ENCODE data around the gene KCNJ16. TPM values are rescaled to one million over a fixed set of nuclear protein-coding genes. Genes with fewer than 3 reads are reported as not detected.
A peak's percentile ranks its signal among the peaks of the same experiment; 100 is the strongest.

Gene KCNJ16
- polyA plus RNA-seq, 4 donors, result 0.07 to 11.0 (median 0.52) TPM

DNA sequence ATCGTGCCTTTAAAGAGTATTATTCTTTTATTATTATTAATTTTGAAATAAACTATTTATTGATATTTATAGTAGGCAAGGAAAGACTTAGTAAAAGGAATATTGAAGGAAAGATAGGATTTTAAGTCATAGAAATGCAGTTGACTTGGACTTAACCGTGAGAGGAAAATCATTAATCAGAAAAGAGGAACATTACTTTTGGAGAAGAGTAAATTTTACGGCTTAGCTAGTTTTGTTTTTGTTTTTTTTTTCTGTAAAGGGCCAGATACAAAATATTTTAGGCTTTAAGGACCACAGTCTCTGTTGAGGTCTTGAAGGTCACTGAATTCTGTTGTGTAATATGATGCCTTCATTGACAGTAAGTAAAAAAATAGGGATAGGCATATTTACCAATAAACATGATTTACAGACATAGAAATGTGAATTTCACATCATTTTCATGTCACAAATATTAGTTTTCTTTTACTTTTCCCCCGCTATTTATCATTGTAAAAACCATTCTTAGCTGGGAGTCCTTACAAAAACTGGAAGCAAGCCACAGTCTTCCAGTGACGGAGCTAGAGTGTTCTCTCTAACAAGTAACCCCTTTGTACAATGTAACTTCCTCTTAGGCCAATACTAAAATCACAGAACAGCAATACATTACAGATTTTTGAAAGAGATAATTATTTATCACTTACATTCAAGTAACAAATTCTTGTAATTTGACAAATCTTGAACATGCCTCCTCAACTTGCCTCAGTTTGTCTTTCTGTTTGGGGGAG, 2.3 kb upstream of the KCNJ16 start:
- H3K27ac ChIP-seq (ENCODE audit: low read depth in 1 of 3, low read length in 2 of 3), result no peak overlapping the region
- H3K9me3 ChIP-seq (ENCODE audit: control insufficient read depth in 2 of 2, insufficient read depth in 1 of 2, low read depth in 1 of 2, low read length in 1 of 2), result no peaks in the 10 kb centered on the region
- no peaks in the 10 kb centered on the region for H3K36me3 ChIP-seq (ENCODE audit: control insufficient read depth in 3 of 3, insufficient read depth in 2 of 3, low read depth in 1 of 3, low read length in 3 of 3)
- H3K4me3 ChIP-seq (ENCODE audit: low read depth in 1 of 3, low read length in 3 of 3), result no peak overlapping the region
- WGBS, 3 donors, result 63 to 84% (median 72%) methylated on average over 5 of the region's 5 CpGs
- FAIRE-seq (no peak), DNase-seq (no peak)
- H3K27me3 ChIP-seq (ENCODE audit: control insufficient read depth in 3 of 3, insufficient read depth in 3 of 3, low read length in 3 of 3), result no peaks in the 10 kb centered on the region
- H3K4me1 ChIP-seq (ENCODE audit: control insufficient read depth in 3 of 3, insufficient read depth in 2 of 3, low read depth in 1 of 3, low read length in 2 of 3), result peaks cover 0 to 15% (median 2%) of the 10 kb centered on the region in 3 donors

DNA sequence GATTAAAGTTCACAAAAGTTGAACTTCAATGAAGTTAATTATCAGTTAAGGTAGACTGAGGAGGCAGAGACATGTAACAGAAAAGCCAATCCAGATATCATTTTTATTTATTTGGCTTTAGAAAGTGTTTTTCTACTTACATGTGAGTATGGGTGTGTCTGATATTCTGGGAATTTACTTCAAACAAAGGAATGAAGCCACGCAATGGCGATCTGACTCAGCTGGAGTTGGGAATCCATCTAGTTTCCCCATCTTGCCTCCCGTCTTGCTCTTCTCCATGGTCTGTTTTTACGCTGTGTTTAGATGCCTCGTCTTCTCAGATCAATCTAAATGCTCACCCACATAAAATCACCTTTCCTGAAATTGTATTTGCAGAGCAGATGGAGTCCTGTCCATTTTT, 1.7 kb upstream of the KCNJ16 start:
- Histone ChIP-seq H3K9me3 (ENCODE audit: control insufficient read depth in 2 of 2, insufficient read depth in 1 of 2, low read depth in 1 of 2, low read length in 1 of 2) (no peaks in the 10 kb centered on the region), H3K36me3 (ENCODE audit: control insufficient read depth in 3 of 3, insufficient read depth in 2 of 3, low read depth in 1 of 3, low read length in 3 of 3) (no peaks in the 10 kb centered on the region), H3K4me1 (ENCODE audit: control insufficient read depth in 3 of 3, insufficient read depth in 2 of 3, low read depth in 1 of 3, low read length in 2 of 3) (peaks cover 0 to 15% (median 2%) of the 10 kb centered on the region in 3 donors), H3K27ac (ENCODE audit: low read depth in 1 of 3, low read length in 2 of 3) (no peak overlapping the region), H3K4me3 (ENCODE audit: low read depth in 1 of 3, low read length in 3 of 3) (no peak overlapping the region), H3K27me3 (ENCODE audit: control insufficient read depth in 3 of 3, insufficient read depth in 3 of 3, low read length in 3 of 3) (no peaks in the 10 kb centered on the region)
- DNase-seq (no peak), FAIRE-seq (no peak)
- 88 to 94% (median 92%) methylated on average over 5 of the region's 5 CpGs for WGBS, 3 donors

DNA sequence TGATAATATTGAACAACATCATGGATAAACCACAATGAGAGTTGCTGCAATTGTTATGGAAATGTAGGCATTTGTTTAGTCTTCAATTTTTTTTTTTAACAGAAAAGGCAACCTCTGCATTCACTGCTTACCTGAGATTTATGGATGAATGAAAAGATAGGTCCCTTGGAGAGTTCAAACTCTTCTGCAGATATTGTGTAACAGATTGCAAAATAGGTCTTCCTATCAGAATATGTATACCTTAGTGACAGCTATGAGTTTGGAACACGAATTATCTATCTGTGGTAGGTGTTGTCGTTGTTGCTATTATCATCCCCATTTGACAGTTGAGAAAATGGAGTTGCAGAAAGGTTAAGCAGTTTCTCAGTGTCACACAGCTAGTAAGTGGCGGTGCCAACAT, 1.2 kb upstream of the KCNJ16 start:
- H3K36me3 ChIP-seq (ENCODE audit: control insufficient read depth in 3 of 3, insufficient read depth in 2 of 3, low read depth in 1 of 3, low read length in 3 of 3), result no peaks in the 10 kb centered on the region
- H3K27ac ChIP-seq (ENCODE audit: low read depth in 1 of 3, low read length in 2 of 3), result peak overlapping the region in 1 of 3 donors; percentile 65
- peaks cover 0 to 15% (median 2%) of the 10 kb centered on the region in 3 donors for H3K4me1 ChIP-seq (ENCODE audit: control insufficient read depth in 3 of 3, insufficient read depth in 2 of 3, low read depth in 1 of 3, low read length in 2 of 3)
- DNase-seq (peak in 1 of 2 donors; percentile 46), FAIRE-seq (no peak)
- H3K4me3 ChIP-seq (ENCODE audit: low read depth in 1 of 3, low read length in 3 of 3), result no peak overlapping the region
- H3K27me3 ChIP-seq (ENCODE audit: control insufficient read depth in 3 of 3, insufficient read depth in 3 of 3, low read length in 3 of 3), result no peaks in the 10 kb centered on the region
- WGBS, 3 donors, result 71 to 80% (median 72%) methylated on average over 3 of the region's 3 CpGs
- no peaks in the 10 kb centered on the region for H3K9me3 ChIP-seq (ENCODE audit: control insufficient read depth in 2 of 2, insufficient read depth in 1 of 2, low read depth in 1 of 2, low read length in 1 of 2)

DNA sequence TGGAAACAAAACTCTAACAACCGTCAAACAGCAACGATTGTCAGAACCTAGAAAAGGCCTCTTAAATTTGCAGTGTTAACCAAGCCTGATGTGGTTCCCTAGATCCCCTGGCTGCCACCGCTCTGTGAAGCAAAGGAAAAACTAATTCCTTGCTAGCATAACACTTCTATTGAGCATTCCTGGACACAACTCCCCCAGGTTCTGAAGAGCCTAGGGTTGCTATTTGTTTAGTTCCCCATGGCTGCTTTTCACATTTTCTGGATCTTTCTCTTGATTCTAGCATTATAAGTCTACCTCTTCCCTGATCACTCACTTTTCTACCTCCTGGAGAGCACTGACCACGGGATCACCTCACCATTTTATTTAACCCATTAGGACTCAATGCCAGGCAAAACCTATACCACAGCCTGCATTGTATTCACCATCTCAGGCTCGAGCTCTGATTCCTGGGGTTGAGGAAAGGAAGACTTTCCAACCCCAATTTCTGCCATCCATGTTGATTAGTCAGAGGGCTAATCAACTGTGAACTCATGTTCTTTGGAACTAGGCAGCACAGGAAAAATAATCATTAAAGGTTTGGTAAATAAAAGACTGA, 692 bp upstream of the KCNJ16 start:
- Histone ChIP-seq H3K36me3 (ENCODE audit: control insufficient read depth in 3 of 3, insufficient read depth in 2 of 3, low read depth in 1 of 3, low read length in 3 of 3) (no peaks in the 10 kb centered on the region), H3K4me1 (ENCODE audit: control insufficient read depth in 3 of 3, insufficient read depth in 2 of 3, low read depth in 1 of 3, low read length in 2 of 3) (peaks cover 0 to 15% (median 2%) of the 10 kb centered on the region in 3 donors), H3K27ac (ENCODE audit: low read depth in 1 of 3, low read length in 2 of 3) (peak overlapping the region in 1 of 3 donors; percentile 65), H3K4me3 (ENCODE audit: low read depth in 1 of 3, low read length in 3 of 3) (no peak overlapping the region), H3K27me3 (ENCODE audit: control insufficient read depth in 3 of 3, insufficient read depth in 3 of 3, low read length in 3 of 3) (no peaks in the 10 kb centered on the region), H3K9me3 (ENCODE audit: control insufficient read depth in 2 of 2, insufficient read depth in 1 of 2, low read depth in 1 of 2, low read length in 1 of 2) (no peaks in the 10 kb centered on the region)
- 67 to 73% (median 71%) methylated on average over 5 of the region's 5 CpGs for WGBS, 3 donors
- no peak for FAIRE-seq
- DNase-seq, result peak in 1 of 2 donors; percentile 14

DNA sequence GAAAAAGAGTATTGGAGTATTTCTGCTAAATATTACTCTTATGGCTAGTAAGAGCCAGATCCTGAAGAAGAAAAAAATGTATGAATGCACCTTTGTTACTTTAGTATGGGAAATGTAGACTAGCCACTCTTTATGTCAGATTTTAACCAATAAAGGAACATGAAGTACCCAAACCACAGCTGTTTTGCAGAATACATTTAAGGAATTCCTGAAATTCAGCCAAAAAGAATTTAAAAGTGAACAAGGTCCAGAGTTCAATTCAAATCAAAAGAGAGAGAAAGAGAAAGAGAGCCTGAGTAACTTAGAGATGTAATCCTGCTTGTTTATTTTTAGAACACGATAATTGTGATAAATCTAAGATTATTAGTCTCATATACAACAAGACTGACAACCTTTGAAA, 1.2 kb downstream of the KCNJ16 start:
- 11 to 30% (median 25%) methylated on average over 1 of the region's 1 CpG for WGBS, 3 donors
- Histone ChIP-seq H3K9me3 (ENCODE audit: control insufficient read depth in 2 of 2, insufficient read depth in 1 of 2, low read depth in 1 of 2, low read length in 1 of 2) (no peaks in the 10 kb centered on the region), H3K27me3 (ENCODE audit: control insufficient read depth in 3 of 3, insufficient read depth in 3 of 3, low read length in 3 of 3) (no peaks in the 10 kb centered on the region), H3K36me3 (ENCODE audit: control insufficient read depth in 3 of 3, insufficient read depth in 2 of 3, low read depth in 1 of 3, low read length in 3 of 3) (no peaks in the 10 kb centered on the region), H3K4me1 (ENCODE audit: control insufficient read depth in 3 of 3, insufficient read depth in 2 of 3, low read depth in 1 of 3, low read length in 2 of 3) (peaks cover 0 to 15% (median 2%) of the 10 kb centered on the region in 3 donors), H3K27ac (ENCODE audit: low read depth in 1 of 3, low read length in 2 of 3) (no peak overlapping the region), H3K4me3 (ENCODE audit: low read depth in 1 of 3, low read length in 3 of 3) (no peak overlapping the region)
- DNase-seq, result no peak
- no peak for FAIRE-seq

DNA sequence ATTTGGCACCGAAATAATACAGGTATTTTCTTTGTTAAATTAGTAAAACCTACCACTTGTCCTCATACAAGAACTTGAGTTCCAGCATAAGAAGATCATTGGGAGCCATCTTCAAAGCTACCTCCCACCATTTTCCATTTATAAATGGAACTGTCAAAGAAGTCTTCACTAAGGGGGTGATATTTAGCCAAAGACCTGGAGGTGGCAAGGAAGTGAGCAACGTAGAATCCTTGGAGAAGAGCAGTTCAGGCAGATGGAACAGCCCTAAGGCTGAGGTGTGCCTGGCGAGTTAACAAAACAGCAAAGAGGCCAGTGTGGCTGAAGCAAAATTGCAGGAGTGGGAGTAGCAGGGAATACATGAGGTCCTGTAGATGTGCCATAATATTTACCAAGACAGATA, 1.8 kb downstream of the KCNJ16 start:
- peaks cover 0 to 15% (median 2%) of the 10 kb centered on the region in 3 donors for H3K4me1 ChIP-seq (ENCODE audit: control insufficient read depth in 3 of 3, insufficient read depth in 2 of 3, low read depth in 1 of 3, low read length in 2 of 3)
- 57 to 72% (median 63%) methylated on average over 3 of the region's 3 CpGs for WGBS, 3 donors
- no peaks in the 10 kb centered on the region for H3K27me3 ChIP-seq (ENCODE audit: control insufficient read depth in 3 of 3, insufficient read depth in 3 of 3, low read length in 3 of 3)
- DNase-seq, result no peak
- H3K4me3 ChIP-seq (ENCODE audit: low read depth in 1 of 3, low read length in 3 of 3), result no peak overlapping the region
- H3K27ac ChIP-seq (ENCODE audit: low read depth in 1 of 3, low read length in 2 of 3), result no peak overlapping the region
- FAIRE-seq, result no peak
- H3K9me3 ChIP-seq (ENCODE audit: control insufficient read depth in 2 of 2, insufficient read depth in 1 of 2, low read depth in 1 of 2, low read length in 1 of 2), result no peaks in the 10 kb centered on the region
- H3K36me3 ChIP-seq (ENCODE audit: control insufficient read depth in 3 of 3, insufficient read depth in 2 of 3, low read depth in 1 of 3, low read length in 3 of 3), result no peaks in the 10 kb centered on the region

DNA sequence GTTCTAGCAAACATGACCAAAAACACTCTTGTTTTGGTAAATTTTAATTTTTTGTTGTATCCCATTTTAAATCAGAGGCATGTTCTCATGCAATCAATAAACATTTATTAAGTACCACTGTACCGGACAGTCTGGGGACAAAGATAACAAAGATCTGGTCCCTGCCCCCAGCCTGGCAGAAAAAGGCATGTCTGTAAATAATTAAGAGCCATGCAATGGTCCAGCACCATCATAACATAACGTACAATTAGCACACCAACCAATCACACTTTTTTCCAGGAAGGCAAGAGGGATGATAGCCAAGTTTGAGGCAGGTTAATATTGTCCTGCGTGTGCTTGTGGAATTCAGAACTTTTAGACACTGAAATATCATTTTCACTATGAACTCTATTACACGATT, 3.5 kb downstream of the KCNJ16 start:
- FAIRE-seq (no peak), DNase-seq (no peak)
- Histone ChIP-seq H3K36me3 (ENCODE audit: control insufficient read depth in 3 of 3, insufficient read depth in 2 of 3, low read depth in 1 of 3, low read length in 3 of 3) (no peaks in the 10 kb centered on the region), H3K27ac (ENCODE audit: low read depth in 1 of 3, low read length in 2 of 3) (no peak overlapping the region), H3K4me3 (ENCODE audit: low read depth in 1 of 3, low read length in 3 of 3) (no peak overlapping the region), H3K27me3 (ENCODE audit: control insufficient read depth in 3 of 3, insufficient read depth in 3 of 3, low read length in 3 of 3) (no peaks in the 10 kb centered on the region), H3K9me3 (ENCODE audit: control insufficient read depth in 2 of 2, insufficient read depth in 1 of 2, low read depth in 1 of 2, low read length in 1 of 2) (no peaks in the 10 kb centered on the region), H3K4me1 (ENCODE audit: control insufficient read depth in 3 of 3, insufficient read depth in 2 of 3, low read depth in 1 of 3, low read length in 2 of 3) (peaks cover 0 to 15% (median 2%) of the 10 kb centered on the region in 3 donors)
- 25 to 56% (median 31%) methylated on average over 4 of the region's 4 CpGs for WGBS, 3 donors

DNA sequence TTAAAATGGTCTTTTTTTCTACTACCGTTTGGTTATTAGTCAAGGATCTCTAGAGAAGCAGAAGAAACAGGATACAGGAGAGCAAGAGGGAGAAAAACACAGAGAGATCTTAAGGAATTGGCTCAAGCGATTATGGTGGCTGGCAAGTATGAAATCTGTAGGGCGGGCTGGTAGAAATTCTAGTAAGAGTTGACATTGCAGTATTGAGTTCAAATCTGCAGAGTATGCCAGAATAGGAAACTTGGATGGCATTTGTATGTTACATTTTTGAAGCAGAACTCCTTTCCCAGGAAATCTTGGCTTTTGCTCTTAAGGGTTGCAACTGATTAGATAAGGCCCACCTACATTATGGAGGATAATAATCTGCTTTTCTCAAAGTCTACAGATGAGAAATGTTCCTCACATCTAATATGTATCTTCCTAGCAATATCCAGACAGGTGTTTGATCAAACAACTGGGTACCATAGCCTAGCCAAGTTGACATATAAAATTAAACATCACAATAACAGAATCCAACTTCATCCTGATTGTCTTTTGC, 4.0 kb downstream of the KCNJ16 start:
- Histone ChIP-seq H3K36me3 (ENCODE audit: control insufficient read depth in 3 of 3, insufficient read depth in 2 of 3, low read depth in 1 of 3, low read length in 3 of 3) (no peaks in the 10 kb centered on the region), H3K27me3 (ENCODE audit: control insufficient read depth in 3 of 3, insufficient read depth in 3 of 3, low read length in 3 of 3) (no peaks in the 10 kb centered on the region), H3K4me1 (ENCODE audit: control insufficient read depth in 3 of 3, insufficient read depth in 2 of 3, low read depth in 1 of 3, low read length in 2 of 3) (peaks cover 0 to 12% (median 2%) of the 10 kb centered on the region in 3 donors), H3K9me3 (ENCODE audit: control insufficient read depth in 2 of 2, insufficient read depth in 1 of 2, low read depth in 1 of 2, low read length in 1 of 2) (no peaks in the 10 kb centered on the region), H3K27ac (ENCODE audit: low read depth in 1 of 3, low read length in 2 of 3) (no peak overlapping the region), H3K4me3 (ENCODE audit: low read depth in 1 of 3, low read length in 3 of 3) (no peak overlapping the region)
- FAIRE-seq (no peak), DNase-seq (no peak)
- WGBS, 3 donors, result 92 to 96% (median 95%) methylated on average over 3 of the region's 3 CpGs
